ENCODE measurements around the gene TAOK3.
"Not testable (repeated sequence)": the region's sequence is repeated elsewhere in the genome, so short reads cannot be mapped to it uniquely, and the experiment has no call there.

Gene TAOK3

DNA sequence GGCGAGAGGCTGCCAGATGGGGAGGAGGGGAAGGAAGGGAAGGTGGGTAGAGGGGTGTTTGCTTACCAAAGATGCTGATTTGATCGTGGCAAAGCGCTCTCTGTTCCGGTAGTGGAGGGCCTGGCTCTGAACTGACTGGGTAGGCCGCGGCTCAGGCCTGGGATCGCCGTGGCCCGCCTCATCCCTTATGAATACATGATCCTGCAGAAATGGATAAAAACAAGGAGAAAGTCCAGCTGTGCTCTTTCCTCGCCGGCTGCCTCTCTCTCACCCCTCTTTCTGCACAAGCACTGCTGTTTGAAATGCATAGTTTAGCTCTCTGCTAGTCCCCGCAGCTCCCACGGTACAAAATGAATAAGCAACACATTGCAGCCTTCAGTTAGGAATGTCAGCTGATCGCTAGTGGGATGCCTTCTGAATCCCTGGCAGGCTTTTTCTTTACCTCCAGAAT lies 182.9 kb downstream of the TAOK3 start:
- DNase-seq = peak; percentile 89

DNA sequence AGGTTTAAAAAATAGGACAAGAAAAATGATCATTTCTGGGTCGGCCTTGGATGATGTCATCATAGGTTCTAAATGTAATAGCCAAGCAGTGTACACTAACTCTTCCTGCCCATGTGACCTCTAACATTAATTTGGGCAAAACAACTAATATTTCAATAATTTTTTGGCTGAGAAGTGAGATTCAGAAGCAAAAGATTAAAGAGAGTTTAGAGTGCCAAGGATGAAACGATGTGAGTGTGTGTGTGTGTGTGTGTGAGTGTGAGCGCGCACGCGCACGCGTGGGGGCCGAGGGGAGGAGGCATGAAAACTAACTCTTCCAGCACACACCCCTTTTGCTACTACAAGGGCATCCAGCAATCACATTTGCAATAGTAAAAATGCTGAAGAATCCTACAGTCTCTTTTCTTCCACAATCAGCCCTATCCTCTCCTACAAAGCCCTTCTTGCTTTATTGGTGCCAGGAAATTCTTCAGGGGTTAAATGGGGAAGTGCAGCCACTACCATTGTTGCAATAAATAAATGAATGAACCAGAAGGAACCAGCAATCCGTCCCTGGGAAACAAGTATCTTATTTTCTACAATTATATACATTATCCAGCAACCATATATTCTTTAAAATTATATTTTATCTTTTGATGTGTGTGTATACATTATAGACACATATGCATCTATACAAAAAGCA lies 183.9 kb downstream of the TAOK3 start:
- no peak for DNase-seq

DNA sequence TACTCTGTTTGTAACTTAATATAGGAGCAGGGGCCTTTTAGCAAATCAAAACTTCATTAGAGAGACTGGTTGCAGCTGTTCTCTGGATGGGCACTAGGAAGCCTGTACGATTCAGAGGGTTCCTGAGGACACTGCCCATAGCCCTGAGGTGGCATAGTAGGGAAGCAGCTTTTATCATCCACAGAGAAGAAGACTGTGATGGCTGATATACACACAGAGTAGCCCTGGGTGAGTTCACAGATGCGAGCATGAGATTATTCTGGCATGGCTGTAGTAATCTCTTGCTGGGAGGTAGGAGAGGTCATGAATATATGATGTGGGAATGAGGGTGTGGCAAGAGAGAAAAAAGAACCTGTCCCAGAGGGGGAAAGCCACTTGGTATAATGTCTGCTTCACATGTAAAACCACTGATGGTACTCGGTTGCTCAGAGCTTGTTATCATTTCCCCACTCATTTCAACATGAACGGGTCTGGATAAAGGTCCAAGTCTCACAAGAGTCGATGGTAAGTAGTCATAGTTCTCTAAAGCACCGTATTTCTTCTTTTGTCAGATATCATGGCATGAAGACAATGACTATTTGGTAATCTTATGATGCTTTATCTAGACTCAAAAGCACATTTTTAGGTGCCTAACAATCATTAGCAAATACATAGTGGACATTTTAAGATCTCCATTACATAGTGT lies 184.8 kb downstream of the TAOK3 start:
- peak; percentile 8 for DNase-seq

DNA sequence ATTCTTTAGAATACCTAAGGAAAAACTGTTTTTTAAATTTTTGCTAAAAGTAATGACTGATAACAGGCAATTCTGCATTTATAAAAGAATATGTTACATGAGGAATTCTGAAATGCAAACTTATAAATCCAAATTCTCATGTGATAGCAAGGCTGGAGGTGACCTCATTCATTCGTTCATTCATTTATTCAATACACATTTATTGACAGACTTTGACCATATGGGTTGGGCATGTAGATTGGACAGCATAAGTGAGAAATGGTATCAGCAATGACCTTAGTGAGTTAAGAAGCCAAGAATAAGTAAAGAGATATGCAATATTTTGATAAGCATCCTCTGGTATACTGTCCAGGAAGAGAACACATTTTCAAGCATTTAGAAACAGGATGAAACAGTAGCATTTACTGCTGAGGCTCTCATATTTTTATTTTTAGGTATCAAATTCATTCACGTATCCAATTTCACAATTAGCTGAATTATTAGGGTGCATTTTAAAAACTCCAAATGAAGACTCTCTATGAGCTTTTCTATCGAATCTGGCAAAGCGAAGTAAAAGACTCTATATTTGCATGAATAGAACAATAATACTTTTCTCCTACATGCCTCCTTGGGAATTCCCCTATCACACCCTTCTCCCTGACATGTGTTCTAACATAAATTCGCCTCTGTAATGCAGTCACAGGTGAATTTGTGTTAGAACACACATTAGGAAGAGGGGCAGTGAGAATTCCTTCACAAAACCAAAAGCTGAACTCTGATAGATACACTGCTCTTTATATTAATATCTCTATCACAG lies 186.9 kb downstream of the TAOK3 start:
- no peak for DNase-seq

DNA sequence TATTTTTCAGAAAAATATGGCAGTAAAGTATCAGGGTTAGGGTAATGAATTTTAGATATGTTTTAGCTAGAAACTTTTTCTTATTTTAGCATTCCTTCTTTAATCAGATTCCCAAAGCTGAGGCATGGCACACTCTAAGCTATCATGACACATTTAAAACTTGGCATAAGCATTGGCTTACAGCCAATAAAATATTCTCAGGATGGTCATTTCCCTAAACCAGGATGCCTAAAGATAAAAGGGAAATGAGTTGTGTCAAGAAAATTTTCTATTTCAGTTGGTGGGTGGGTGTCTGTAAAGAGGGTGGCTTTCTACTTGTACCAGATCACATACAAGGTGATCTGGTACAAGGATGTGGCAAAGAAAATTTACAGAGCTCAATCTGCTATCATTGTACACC lies 189.0 kb downstream of the TAOK3 start:
- DNase-seq = no peak

DNA sequence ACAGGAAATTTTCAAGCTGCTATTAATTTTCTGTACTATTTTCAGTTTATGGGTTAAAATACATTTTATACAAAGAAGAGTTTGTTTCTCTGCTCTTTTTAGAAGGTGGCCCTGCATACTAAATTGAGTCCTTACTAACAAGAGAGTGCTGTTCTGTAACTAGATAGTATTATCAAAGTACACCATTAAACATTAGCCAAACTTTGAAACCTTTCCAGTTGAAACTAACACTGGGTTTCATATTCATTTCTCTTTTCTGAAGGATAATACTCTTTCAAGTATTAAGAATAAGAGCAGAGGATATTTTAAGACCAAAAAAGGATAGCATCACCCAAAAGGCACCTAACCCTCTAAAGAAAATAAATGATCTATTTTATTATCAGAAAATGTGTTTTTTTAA lies 189.6 kb downstream of the TAOK3 start:
- no peak for DNase-seq

DNA sequence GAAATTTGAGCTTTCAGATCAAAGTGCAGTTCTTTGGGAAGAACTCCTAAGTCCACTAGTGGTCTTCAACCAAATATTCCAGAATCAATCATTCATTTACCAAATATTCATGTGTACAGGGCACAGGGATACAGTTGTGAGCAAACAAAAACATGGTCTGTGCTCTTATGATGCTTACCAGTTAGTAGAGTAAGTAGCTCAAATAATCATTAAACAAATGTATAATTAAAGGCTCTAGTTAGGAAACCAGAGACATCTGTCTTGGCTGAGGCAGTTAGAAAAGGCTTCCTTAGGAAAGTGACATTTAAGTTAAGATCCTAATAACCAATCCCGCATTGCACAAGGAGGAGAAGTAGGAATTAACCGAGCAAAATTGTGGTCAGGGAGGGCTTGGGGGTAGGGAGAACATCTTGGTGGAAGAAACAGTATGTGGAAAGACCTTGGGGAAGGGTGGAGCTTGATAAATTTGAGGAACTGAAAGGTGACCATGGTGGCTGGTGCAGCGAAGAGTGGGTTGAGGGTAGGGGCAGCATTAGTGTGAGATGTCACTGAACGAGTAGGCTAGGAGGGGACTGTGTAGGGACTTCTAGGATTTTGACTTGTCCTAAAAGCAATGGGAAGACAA lies 196.8 kb downstream of the TAOK3 start:
- no peak for DNase-seq

DNA sequence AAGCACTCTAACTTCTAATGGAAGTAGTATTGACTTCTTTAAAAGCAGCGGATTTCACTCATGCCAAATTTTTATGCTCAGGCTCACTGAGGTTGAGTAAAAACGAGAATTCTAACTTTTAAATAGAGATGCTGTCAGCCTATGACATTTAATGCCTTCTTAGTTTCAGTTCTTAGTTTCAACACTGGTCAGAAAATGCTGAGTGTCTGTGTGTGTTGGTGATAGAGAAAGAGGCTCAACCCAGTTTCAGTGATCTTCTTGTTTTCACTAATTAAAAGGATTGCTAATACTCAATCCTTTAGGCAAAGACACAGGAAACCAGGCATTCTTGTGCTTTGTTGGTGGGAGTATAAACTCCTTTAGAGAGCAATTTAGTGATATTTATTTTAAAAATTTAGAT lies 205.8 kb downstream of the TAOK3 start:
- DNase-seq = no peak

DNA sequence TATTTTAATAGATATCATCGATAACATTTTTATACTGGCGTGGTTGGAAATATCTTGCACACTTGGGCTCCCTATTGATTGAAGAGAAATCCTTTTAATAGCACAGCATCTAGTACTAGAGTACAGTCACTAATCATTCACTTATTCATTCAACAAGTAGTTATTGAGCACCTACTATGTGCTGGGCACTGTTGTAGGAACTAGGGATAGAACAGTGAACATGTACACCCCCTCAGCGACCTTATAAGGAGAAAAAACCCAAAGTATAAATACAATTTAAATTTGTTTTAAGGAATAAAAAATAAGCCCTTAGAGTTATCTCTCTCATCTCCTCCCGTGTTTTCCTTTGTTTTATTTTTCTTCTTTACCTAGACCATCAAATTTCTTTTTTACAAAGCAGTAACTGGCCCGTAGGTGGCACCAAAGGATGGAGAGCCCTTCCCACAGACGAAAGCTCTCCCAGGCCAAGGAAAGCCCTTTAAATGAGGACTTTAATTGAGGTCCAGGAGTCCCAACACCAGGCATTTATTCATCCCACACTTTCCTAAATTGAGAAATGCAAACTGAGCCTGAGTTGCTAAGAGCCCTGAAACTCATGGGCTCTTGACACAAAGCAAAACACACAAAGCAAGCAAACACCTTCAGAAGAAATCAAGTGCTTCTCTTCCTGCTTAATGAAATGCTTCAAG lies 207.8 kb downstream of the TAOK3 start:
- peak; percentile 44 for DNase-seq

DNA sequence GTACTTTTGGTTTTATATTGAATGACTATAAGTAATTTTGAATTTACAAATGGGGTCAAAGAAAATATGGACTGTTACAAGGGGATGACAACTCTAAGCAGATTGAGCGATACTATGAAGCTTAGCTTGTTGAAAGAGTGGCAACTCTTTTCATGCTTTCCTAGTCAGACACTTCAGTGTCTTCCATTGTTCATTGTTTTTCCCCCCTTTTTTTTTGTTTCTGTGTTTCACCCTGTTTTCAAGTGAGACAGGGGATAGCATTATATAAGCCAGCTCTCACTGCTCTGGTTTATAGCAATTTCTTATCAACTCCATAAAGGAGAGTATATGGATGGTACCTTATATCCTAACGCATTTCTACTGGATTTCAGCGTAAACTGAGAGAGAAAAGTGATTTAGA lies 212.2 kb downstream of the TAOK3 start:
- no peak for DNase-seq

DNA sequence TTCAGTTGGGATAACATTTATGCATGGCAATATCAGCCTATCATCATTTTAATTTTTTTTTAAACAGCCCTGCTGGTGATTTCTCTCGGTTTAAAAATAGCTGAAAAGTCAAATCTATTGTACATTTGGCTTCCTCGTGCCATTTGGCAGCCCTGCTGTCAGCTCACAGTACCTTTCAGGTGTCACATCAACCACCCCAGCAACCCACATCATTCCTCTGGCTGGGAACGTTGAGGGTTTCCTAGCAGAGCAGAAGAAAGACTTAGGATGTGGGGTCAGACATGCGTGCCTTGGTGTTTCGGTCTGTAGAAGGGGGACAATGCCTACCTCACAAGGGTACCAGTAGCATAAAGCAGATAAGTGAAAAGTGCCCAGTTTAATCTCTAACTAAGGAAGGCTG lies 221.0 kb downstream of the TAOK3 start:
- DNase-seq = no peak

DNA sequence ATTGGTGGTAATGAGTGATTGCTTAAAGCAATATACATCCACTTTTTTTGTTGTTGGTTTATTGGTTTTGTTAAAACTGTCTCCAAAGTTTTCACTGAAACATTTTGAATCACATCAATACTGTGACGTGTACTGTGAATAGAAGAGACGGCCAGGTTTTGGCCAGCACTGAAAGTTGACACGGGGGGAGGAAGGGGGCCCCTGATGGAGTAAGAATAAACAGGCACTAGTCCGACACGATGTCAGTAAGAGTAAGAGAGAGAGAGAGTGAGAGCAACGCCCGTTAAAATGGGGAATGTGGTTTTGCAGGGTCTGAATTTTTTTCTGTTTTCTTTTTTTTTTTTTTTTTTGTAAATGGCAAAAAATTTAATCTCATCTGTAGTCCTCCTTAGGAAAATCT lies 222.1 kb downstream of the TAOK3 start:
- no peak for DNase-seq

DNA sequence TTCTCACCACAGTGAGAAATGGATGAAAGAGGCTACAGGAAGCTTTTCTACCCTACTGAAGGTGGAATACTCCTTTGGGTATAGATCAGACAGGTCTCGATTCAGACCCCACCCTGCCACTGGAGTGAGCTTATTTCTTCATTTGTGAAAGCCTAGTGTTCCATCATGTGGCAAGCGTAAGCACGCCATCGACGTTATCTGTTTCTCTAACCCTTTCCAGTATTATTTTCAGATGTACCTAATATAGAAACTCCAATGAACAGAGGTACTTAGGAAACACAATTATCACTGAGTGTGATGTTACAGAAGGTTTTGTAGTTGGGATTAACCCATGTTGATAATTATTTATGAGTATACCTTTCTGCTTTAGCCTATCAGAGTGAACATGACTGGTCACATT lies 224.4 kb downstream of the TAOK3 start:
- DNase-seq = no peak

DNA sequence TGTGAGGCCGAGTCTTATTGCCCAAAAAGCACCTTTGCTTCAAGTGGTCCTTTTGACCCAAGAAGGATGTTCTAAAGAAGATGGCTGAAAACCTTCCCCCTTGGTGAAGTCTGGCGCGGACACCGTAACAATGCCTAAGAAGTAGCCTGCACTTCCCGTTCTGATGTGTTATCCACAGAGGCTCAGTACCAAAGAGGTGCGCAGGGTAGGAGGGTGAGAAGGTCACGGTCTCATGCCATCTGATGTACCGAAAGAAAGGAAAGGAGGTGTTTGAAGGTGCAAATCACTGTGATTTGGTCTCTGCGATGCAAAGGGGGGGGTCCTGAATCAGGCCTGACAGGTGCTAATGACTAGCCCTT lies 226.9 kb downstream of the TAOK3 start:
- no peak for DNase-seq

DNA sequence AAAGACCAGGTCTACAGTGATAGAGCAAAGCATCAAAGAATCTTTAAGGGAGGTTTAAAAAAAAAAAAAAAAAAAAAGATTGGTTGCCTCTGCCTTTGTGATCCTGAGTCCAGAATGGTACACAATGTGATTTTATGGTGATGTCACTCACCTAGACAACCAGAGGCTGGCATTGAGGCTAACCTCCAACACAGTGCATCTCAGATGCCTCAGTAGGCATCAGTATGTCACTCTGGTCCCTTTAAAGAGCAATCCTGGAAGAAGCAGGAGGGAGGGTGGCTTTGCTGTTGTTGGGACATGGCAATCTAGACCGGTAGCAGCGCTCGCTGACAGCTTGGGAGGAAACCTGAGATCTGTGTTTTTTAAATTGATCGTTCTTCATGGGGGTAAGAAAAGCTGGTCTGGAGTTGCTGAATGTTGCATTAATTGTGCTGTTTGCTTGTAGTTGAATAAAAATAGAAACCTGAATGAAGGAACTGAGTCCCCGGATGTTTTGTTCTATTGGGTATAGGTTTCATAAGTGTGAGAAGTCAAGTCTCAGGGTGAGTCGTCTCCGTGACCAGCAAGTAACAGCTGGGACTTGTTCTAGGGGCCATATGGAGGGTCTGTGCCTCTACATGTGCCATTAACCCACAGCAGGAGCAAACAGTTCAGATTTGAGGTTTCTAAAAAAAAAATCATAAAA lies 227.5 kb downstream of the TAOK3 start:
- peak; percentile 97 for DNase-seq

DNA sequence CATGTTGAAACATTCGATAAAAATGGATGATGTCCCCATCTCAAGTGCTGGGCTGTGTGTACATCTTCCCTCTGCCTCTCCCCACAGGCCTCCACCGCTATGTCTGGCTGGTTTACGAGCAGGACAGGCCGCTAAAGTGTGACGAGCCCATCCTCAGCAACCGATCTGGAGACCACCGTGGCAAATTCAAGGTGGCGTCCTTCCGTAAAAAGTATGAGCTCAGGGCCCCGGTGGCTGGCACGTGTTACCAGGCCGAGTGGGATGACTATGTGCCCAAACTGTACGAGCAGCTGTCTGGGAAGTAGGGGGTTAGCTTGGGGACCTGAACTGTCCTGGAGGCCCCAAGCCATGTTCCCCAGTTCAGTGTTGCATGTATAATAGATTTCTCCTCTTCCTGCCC lies 228.2 kb downstream of the TAOK3 start:
- DNase-seq = no peak

DNA sequence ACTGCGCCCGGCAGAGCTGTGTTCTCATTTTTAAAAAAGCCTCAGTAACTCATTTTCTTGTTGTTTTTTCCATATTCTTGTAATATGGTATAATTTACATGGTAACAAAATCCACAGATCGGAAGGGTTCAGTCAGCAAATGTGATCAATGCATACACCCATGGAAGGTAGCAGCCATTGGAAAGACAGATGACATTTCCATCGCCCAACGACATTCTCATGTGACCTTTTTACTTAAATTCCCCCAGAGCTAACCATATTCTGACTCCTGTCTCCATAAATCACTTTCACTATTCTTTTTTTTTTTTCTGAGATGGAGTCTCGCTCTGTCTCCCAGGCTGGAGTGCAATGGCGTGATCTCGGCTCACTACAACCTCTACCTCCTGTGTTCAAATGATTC lies 231.9 kb downstream of the TAOK3 start:
- no peak for DNase-seq

DNA sequence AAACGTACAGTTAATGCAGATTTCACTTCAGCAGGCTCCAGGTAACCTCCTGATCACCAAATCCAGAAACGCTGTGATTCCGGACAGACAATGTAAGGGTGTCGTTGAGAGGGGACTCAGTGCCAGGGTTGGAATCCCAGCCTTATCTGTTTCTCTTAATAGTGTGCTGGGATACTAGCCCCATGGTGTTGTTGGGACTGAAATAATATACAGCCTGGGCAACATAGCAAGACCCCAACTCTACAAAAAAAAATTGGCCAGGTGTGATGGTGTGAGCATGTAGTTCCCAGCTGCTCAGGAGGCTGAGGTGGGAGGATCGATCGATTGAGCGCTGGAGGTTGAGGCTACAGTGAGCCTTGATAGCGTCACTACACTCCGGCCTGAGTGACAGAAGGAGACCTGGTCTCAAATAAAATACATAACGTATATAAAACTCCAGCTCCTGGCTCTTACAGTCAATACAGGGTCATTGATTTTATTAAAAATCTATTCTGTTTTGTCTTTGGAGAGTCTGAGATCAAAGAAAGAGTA lies 235.5 kb downstream of the TAOK3 start:
- DNase-seq = no peak

DNA sequence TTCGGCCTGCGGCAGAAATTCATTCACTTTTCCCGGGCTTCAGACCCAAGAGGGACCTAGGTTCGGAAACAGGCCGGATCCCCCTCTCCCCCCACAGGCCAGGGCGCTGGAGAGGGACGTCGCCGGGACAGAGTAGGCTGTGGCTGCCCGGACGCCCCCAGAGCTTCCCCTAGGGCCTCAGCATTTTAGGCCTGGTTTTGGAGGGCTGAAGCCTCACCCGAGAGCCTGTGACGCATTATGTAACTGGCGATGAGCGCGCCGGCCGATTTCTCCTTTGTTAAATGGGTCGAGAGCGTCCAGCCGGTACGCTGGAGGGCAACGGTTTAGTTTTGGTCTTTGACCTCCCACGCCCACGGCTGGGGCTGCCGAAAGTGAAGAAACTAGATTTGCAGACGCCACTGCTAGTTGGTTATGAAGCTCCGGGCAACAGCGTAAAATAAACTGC lies 236.1 kb downstream of the TAOK3 start:
- no peak for DNase-seq

DNA sequence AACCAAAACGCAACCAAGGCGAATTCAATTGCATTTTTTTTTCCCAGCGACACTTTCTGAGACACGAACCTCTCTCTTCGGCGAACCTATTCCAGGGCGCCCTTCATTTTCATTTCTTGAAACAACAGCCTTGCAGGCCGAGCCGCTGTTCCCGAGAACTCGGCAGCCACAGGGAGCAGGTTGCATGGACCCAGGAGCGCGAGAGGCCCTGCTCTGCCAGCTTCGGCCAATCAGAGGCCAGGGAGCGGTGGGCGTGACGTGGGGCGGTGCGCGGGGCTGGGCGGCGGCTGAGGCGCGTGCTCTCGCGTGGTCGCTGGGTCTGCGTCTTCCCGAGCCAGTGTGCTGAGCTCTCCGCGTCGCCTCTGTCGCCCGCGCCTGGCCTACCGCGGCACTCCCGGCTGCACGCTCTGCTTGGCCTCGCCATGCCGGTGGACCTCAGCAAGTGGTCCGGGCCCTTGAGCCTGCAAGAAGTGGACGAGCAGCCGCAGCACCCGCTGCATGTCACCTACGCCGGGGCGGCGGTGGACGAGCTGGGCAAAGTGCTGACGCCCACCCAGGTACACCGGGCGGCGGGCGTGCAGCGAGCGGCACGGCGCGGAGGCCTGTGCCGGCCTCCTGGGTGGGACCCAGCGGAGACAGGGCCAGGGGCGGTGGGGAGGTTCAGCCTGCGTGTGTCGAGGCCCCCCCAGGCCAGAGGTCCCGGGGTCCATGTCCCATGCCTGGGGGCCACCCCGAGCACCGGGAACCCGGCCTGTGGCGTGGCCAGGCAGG lies 236.7 kb downstream of the TAOK3 start, which contains the start of gene PEBP1:
Gene PEBP1, plus strand, starts transcription at position 337 of the 771 bp plus-strand sequence. Its CDS starts 86 bp downstream, at position 423.
- peak; percentile 93 for DNase-seq

DNA sequence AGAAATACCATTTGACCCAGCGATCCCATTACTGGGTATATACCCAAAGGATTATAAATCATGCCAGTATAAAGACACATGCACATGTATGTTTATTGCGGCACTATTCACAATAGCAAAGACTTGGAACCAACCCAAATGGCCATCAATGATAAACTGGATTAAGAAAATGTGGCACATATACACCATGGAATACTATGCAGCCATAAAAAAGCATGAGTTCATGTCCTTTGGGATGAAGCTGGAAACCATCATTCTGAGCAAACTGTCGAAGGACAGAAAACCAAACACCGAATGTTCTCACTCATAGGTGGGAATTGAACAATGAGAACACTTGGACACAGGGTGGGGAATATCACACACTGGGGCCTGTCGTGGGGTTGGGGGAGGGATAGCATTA lies 243.3 kb downstream of the TAOK3 start:
- DNase-seq = not testable (repeated sequence)
